GM04504 (cell line): ENCODE measurements around the gene MTA3.
A peak's percentile ranks its signal among the peaks of the same experiment; 100 is the strongest.
"Not testable (repeated sequence)": the region's sequence is repeated elsewhere in the genome, so short reads cannot be mapped to it uniquely, and the experiment has no call there.

ENCODE experiments used
- DNase-seq: peaks from one replicate; pipeline ENCODE4 v3.0.0-alpha.2; 2012; ENCODE audit warnings: low read depth

The MTA3 gene

GRCh38 chr2:42567364-42567763 lies 1.1 kb upstream of the MTA3 start:
- DNase-seq, result peak; percentile 42

GRCh38 chr2:42567806-42568400 lies 529 bp upstream of the MTA3 start:
- no peak for DNase-seq

- DNase-seq, result no peak
Observed at GRCh38 chr2:42569116-42569711, 782 bp downstream of the MTA3 start.

GRCh38 chr2:42569883-42570282 lies 1.5 kb downstream of the MTA3 start:
- no peak for DNase-seq

GRCh38 chr2:42572297-42573081 lies 4.1 kb downstream of the MTA3 start:
- no peak for DNase-seq

GRCh38 chr2:42573256-42573655 lies 4.8 kb downstream of the MTA3 start:
- DNase-seq, result no peak

- DNase-seq, result no peak
Observed at GRCh38 chr2:42575458-42576064, 7.1 kb downstream of the MTA3 start.

- DNase-seq, result no peak
Observed at GRCh38 chr2:42578621-42579020, 10.2 kb downstream of the MTA3 start.

- DNase-seq, result no peak
Observed at GRCh38 chr2:42581257-42581656, 12.8 kb downstream of the MTA3 start.

- not testable (repeated sequence) for DNase-seq
Observed at GRCh38 chr2:42584628-42585027, 16.2 kb downstream of the MTA3 start.

GRCh38 chr2:42585779-42586178 lies 17.3 kb downstream of the MTA3 start:
- no peak for DNase-seq

GRCh38 chr2:42587526-42588117 lies 19.2 kb downstream of the MTA3 start:
- no peak for DNase-seq

GRCh38 chr2:42588121-42588520 lies 19.7 kb downstream of the MTA3 start:
- DNase-seq, result no peak

- no peak for DNase-seq
Observed at GRCh38 chr2:42590176-42590575, 21.7 kb downstream of the MTA3 start.

GRCh38 chr2:42593282-42593681 lies 24.9 kb downstream of the MTA3 start:
- DNase-seq, result no peak

- no peak for DNase-seq
Observed at GRCh38 chr2:42598656-42599055, 30.2 kb downstream of the MTA3 start.

- DNase-seq, result no peak
Observed at GRCh38 chr2:42601076-42601475, 32.6 kb downstream of the MTA3 start.

- DNase-seq, result no peak
Observed at GRCh38 chr2:42602218-42602875, 33.9 kb downstream of the MTA3 start.

- DNase-seq, result no peak
Observed at GRCh38 chr2:42602876-42603219, 34.4 kb downstream of the MTA3 start.

GRCh38 chr2:42604341-42604867 lies 36.0 kb downstream of the MTA3 start:
- not testable (repeated sequence) for DNase-seq

- not testable (repeated sequence) for DNase-seq
Observed at GRCh38 chr2:42606166-42606565, 37.7 kb downstream of the MTA3 start.

- DNase-seq, result no peak
Observed at GRCh38 chr2:42607101-42607637, 38.7 kb downstream of the MTA3 start.
